Measurements from ENCODE around the gene VPS13C. TPM values are rescaled to one million over a fixed set of nuclear protein-coding genes. Genes with fewer than 3 reads are reported as not detected.

VPS13C gene
- total and polyA plus RNA-seq, 2 donors (not counting 1 experiment from before 2014, with no cell fraction given): 40.0 to 236 TPM

- peaks cover 0 to 2% (median 0%) of the 10 kb centered on the region in 3 donors for H3K9me3 ChIP-seq (ENCODE audit: control extremely low read depth in 1 of 3, control insufficient read depth in 2 of 3, insufficient read depth in 1 of 3, low read length in 2 of 3)
- no peaks in the 10 kb centered on the region for H3K79me2 ChIP-seq (ENCODE audit: control insufficient read depth, insufficient read depth, low read length)
- 0% methylated on average over 1 of the region's 5 CpGs for WGBS (ENCODE audit: insufficient coverage)
- H3K4me2 ChIP-seq (replicated peaks; ENCODE audit: low read depth, low read length, poor library complexity, severe bottlenecking): no peak overlapping the region
- no peaks in the 10 kb centered on the region for H3K4me1 Mint-ChIP-seq
- H3K27me3 ChIP-seq (replicated peaks in 1 of 4; ENCODE audit: control extremely low read depth in 1 of 4, control insufficient read depth in 3 of 4, insufficient read depth in 4 of 4, low read length in 3 of 4): peaks cover 0 to 3% (median 0%) of the 10 kb centered on the region in 4 experiments
- TF ChIP-seq CTCF (IDR thresholded peaks at IDR 0.05): no peak
- no peak for TF ChIP-seq EZH2 (IDR thresholded peaks at IDR 0.05; ENCODE audit: borderline replicate concordance, insufficient read depth, low read depth, low read length, poor library complexity, severe bottlenecking)
- peaks cover 10% of the 10 kb centered on the region for H3K27me3 Mint-ChIP-seq
- no peak overlapping the region for H3K4me3 Mint-ChIP-seq
- H3K4me3 ChIP-seq (ENCODE audit: control extremely low read depth in 1 of 5, extremely low read depth in 1 of 5, insufficient read depth in 1 of 5, low read depth in 2 of 5, low read length in 4 of 5): no peak overlapping the region
- no peak overlapping the region for H3K9ac ChIP-seq (ENCODE audit: low read length)
- peaks cover 11% of the 10 kb centered on the region for H3K9me3 Mint-ChIP-seq (ENCODE audit: insufficient read depth)
- ATAC-seq (ENCODE audit: low read depth): no peak
- no peak overlapping the region for H3K27ac Mint-ChIP-seq
- no peaks in the 10 kb centered on the region for H3K36me3 ChIP-seq (replicated peaks in 1 of 2; ENCODE audit: control extremely low read depth in 1 of 2, control insufficient read depth in 1 of 2, extremely low read depth in 1 of 2, insufficient read depth in 2 of 2, low read length in 1 of 2)
- H3K27ac ChIP-seq (ENCODE audit: low read length in 2 of 2): no peak overlapping the region
- no peaks in the 10 kb centered on the region for H3K4me1 ChIP-seq (ENCODE audit: control insufficient read depth in 2 of 2, insufficient read depth in 2 of 2, low read length in 2 of 2)
- intact Hi-C loops (cut with micrococcal nuclease): no loop called here
- no peaks in the 10 kb centered on the region for H4K20me1 ChIP-seq (ENCODE audit: control insufficient read depth, insufficient read depth, low read length, poor library complexity, severe bottlenecking)
- no peak overlapping the region for H2AFZ ChIP-seq (ENCODE audit: insufficient read depth, low read depth, low read length, poor library complexity, severe bottlenecking)
- CTCF ChIA-PET: interaction anchor here (1.6 kb wide), 1 partner anchor 21 kb away, joined by 3 read pairs; the partner anchor contains the start of gene C2CD4A
- DNase-seq: no peak
- POLR2A ChIA-PET: no interaction called here
Measured at GRCh38 chr15:62087671-62088352, 27.6 kb upstream of the VPS13C start.

- no peak for DNase-seq
- H4K20me1 ChIP-seq (ENCODE audit: control insufficient read depth, insufficient read depth, low read length, poor library complexity, severe bottlenecking): no peaks in the 10 kb centered on the region
- H3K27ac ChIP-seq (ENCODE audit: low read length in 2 of 2): no peak overlapping the region
- ChIA-PET CTCF (no interaction called here), POLR2A (no interaction called here)
- no peak overlapping the region for H2AFZ ChIP-seq (ENCODE audit: insufficient read depth, low read depth, low read length, poor library complexity, severe bottlenecking)
- H3K9me3 Mint-ChIP-seq (ENCODE audit: insufficient read depth): peaks cover 14% of the 10 kb centered on the region
- no peaks in the 10 kb centered on the region for H3K36me3 ChIP-seq (replicated peaks in 1 of 2; ENCODE audit: control extremely low read depth in 1 of 2, control insufficient read depth in 1 of 2, extremely low read depth in 1 of 2, insufficient read depth in 2 of 2, low read length in 1 of 2)
- no peak overlapping the region for H3K27ac Mint-ChIP-seq
- peaks cover 19% of the 10 kb centered on the region for H3K27me3 Mint-ChIP-seq
- no peak for ATAC-seq (ENCODE audit: low read depth)
- no peak overlapping the region for H3K4me3 ChIP-seq (ENCODE audit: control extremely low read depth in 1 of 5, extremely low read depth in 1 of 5, insufficient read depth in 1 of 5, low read depth in 2 of 5, low read length in 4 of 5)
- TF ChIP-seq EZH2 (IDR thresholded peaks at IDR 0.05; ENCODE audit: borderline replicate concordance, insufficient read depth, low read depth, low read length, poor library complexity, severe bottlenecking) (no peak), CTCF (IDR thresholded peaks at IDR 0.05) (no peak)
- no peaks in the 10 kb centered on the region for H3K79me2 ChIP-seq (ENCODE audit: control insufficient read depth, insufficient read depth, low read length)
- H3K4me2 ChIP-seq (replicated peaks; ENCODE audit: low read depth, low read length, poor library complexity, severe bottlenecking): no peak overlapping the region
- intact Hi-C loops (cut with micrococcal nuclease): no loop called here
- WGBS (ENCODE audit: insufficient coverage): 94% methylated on average over 4 of the region's 4 CpGs
- no peaks in the 10 kb centered on the region for H3K4me1 Mint-ChIP-seq
- H3K9ac ChIP-seq (ENCODE audit: low read length): no peak overlapping the region
- peaks cover 0 to 3% (median 0%) of the 10 kb centered on the region in 4 experiments for H3K27me3 ChIP-seq (replicated peaks in 1 of 4; ENCODE audit: control extremely low read depth in 1 of 4, control insufficient read depth in 3 of 4, insufficient read depth in 4 of 4, low read length in 3 of 4)
- H3K9me3 ChIP-seq (ENCODE audit: control extremely low read depth in 1 of 3, control insufficient read depth in 2 of 3, insufficient read depth in 1 of 3, low read length in 2 of 3): peaks cover 0 to 2% (median 0%) of the 10 kb centered on the region in 3 donors
- no peaks in the 10 kb centered on the region for H3K4me1 ChIP-seq (ENCODE audit: control insufficient read depth in 2 of 2, insufficient read depth in 2 of 2, low read length in 2 of 2)
- H3K4me3 Mint-ChIP-seq: no peak overlapping the region
Measured at GRCh38 chr15:62085740-62086139, 25.5 kb upstream of the VPS13C start.
